CD14-positive monocyte (primary cell): Measurements from ENCODE around the gene TCP11. TPM values are rescaled to one million over a fixed set of nuclear protein-coding genes. Genes with fewer than 3 reads are reported as not detected.
A peak's percentile ranks its signal among the peaks of the same experiment; 100 is the strongest.

ENCODE experiments used
- DNase-seq, 3 donors: peaks; one replicate each; pipeline ENCODE4 v3.0.0-alpha.2; 2011 to 2022
- H2AFZ ChIP-seq: 2 replicates; pipeline ENCODE4 v1.6.0; 2012; ENCODE audit warnings: mild to moderate bottlenecking, low read depth, low read length, inconsistent platforms; ENCODE audit not compliant: insufficient read depth, poor library complexity, severe bottlenecking
- H3K27ac ChIP-seq, 2 donors: 1 replicate in 1 of 2; 2 replicates in 1 of 2; pipeline ENCODE4 v1.5.1; 2012 to 2013; ENCODE audit warnings: low read length in 2 of 2, control low read depth in 1 of 2, inconsistent platforms in 1 of 2, low read depth in 1 of 2, mild to moderate bottlenecking in 1 of 2
- H3K27me3 ChIP-seq, 2 donors: one replicate each; pipeline versions ENCODE4 v1.6.0 to v1.6.1; 2011 to 2013; ENCODE audit warnings: low read length in 2 of 2; ENCODE audit not compliant: control insufficient read depth in 2 of 2, insufficient read depth in 2 of 2
- H3K36me3 ChIP-seq, 2 donors: replicated peaks in 1 of 2; 1 replicate in 1 of 2; 2 replicates in 1 of 2; pipeline versions ENCODE4 v1.5.1 to v1.6.1; 2012 to 2013; ENCODE audit warnings: low read length in 2 of 2, control low read depth in 1 of 2, inconsistent platforms in 1 of 2, mild to moderate bottlenecking in 1 of 2; ENCODE audit not compliant: insufficient read depth in 2 of 2, control insufficient read depth in 1 of 2
- H3K4me1 ChIP-seq, 2 donors: 1 replicate in 1 of 2; 2 replicates in 1 of 2; pipeline versions ENCODE4 v1.5.1 to v1.6.1; 2012 to 2013; ENCODE audit warnings: low read length in 2 of 2, control low read depth in 1 of 2, inconsistent platforms in 1 of 2, mild to moderate bottlenecking in 1 of 2, moderate library complexity in 1 of 2; ENCODE audit not compliant: insufficient read depth in 2 of 2, control insufficient read depth in 1 of 2
- H3K4me2 ChIP-seq: replicated peaks from 2 replicates; pipeline ENCODE3; 2012; ENCODE audit warnings: low read length, moderate library complexity, mild to moderate bottlenecking; ENCODE audit not compliant: poor library complexity, severe bottlenecking; ENCODE audit errors: extremely low read depth
- H3K4me3 ChIP-seq, 3 experiments: fragments of 200-600 bp in 1 of 3; sonication (generic) in 1 of 3; replicated peaks in 1 of 3; 1 replicate in 2 of 3; 2 replicates in 1 of 3; pipeline ENCODE4 v1.5.1; 2011 to 2013; ENCODE audit warnings: low read length in 3 of 3, mild to moderate bottlenecking in 3 of 3, control low read depth in 2 of 3, low read depth in 2 of 3, inconsistent platforms in 1 of 3, moderate library complexity in 1 of 3
- H3K79me2 ChIP-seq: 2 replicates; pipeline ENCODE4 v1.6.0; 2012; ENCODE audit warnings: mild to moderate bottlenecking, control low read depth, inconsistent platforms, low read length, moderate library complexity; ENCODE audit not compliant: insufficient read depth
- H3K9ac ChIP-seq: 2 replicates; pipeline ENCODE4 v1.6.0; 2017; ENCODE audit warnings: low read length, mild to moderate bottlenecking; ENCODE audit not compliant: insufficient read depth, poor library complexity, severe bottlenecking
- H3K9me3 ChIP-seq, 2 donors: replicated peaks in 1 of 2; 1 replicate in 1 of 2; 2 replicates in 1 of 2; pipeline versions ENCODE4 v1.5.1 to v1.6.1; 2012 to 2013; ENCODE audit warnings: low read length in 2 of 2, control low read depth in 1 of 2; ENCODE audit not compliant: control insufficient read depth in 1 of 2, insufficient read depth in 1 of 2
- H4K20me1 ChIP-seq: 2 replicates; pipeline ENCODE4 v1.6.0; 2012; ENCODE audit warnings: mild to moderate bottlenecking, low read length, control low read depth, moderate library complexity; ENCODE audit not compliant: insufficient read depth
- H3K27ac Mint-ChIP-seq, 7 donors: one replicate each; pipeline ENCODE4 v1.8.0; 2020; ENCODE audit warnings: mild to moderate bottlenecking in 7 of 7, mixed read lengths in 7 of 7, moderate library complexity in 6 of 7, inconsistent platforms in 2 of 7
- H3K27me3 Mint-ChIP-seq, 3 donors: one replicate each; pipeline ENCODE4 v1.8.0; 2021 to 2022; ENCODE audit warnings: low read depth in 3 of 3, mild to moderate bottlenecking in 3 of 3, mixed read lengths in 3 of 3, moderate library complexity in 3 of 3, inconsistent platforms in 1 of 3
- H3K36me3 Mint-ChIP-seq, 2 donors: one replicate each; pipeline ENCODE4 v1.8.0; 2020; ENCODE audit warnings: mixed read lengths in 2 of 2, inconsistent platforms in 1 of 2, mild to moderate bottlenecking in 1 of 2
- H3K4me1 Mint-ChIP-seq: one replicate; pipeline ENCODE4 v1.8.0; 2020; ENCODE audit warnings: mild to moderate bottlenecking, mixed read lengths
- H3K4me3 Mint-ChIP-seq, 2 donors: one replicate each; pipeline ENCODE4 v1.8.0; 2020; ENCODE audit warnings: mild to moderate bottlenecking in 2 of 2, mixed read lengths in 2 of 2, moderate library complexity in 1 of 2
- H3K9me3 Mint-ChIP-seq, 7 donors: one replicate each; pipeline ENCODE4 v1.8.0; 2020 to 2022; ENCODE audit warnings: mixed read lengths in 7 of 7, mild to moderate bottlenecking in 6 of 7, moderate library complexity in 6 of 7, inconsistent platforms in 2 of 7
- CTCF ChIP-seq: fragments of 200-600 bp; IDR thresholded peaks from one replicate; pipeline ENCODE4 v1.8.0; 2022; ENCODE audit warnings: antibody characterized with exemption, mild to moderate bottlenecking
- WGBS: methylation state at CpG from one replicate; pipeline ENCODE4 v1.1.5; 2013; ENCODE audit warnings: missing lambda C conversion rate; ENCODE audit not compliant: insufficient coverage; 5-methylcytosine and 5-hydroxymethylcytosine counted together
- intact Hi-C, 2 donors: fragments of 100-400 bp; cut with micrococcal nuclease; formaldehyde crosslinking; loops; one replicate each; pipeline versions ENCODE4 v1.15.0 to v1.15.1; 2023
- polyA plus RNA-seq, 3 donors: library from polyadenylated mRNA; depleted of rRNA in 1 of 3; unstranded in 2 of 3; stranded (reverse) in 1 of 3; fragments of 300-500 nt in 2 of 3; fragments of >200 nt in 1 of 3; fragmentation: Illumina TruSeq in 2 of 3; gene quantifications; 1 replicate in 2 of 3; 2 replicates in 1 of 3; pipeline ENCODE4 v1.2.3, GENCODE V29; 2012 to 2021

Gene TCP11
- polyA plus RNA-seq, 3 donors = not detected

- peaks cover 58 to 100% of the 10 kb centered on the region in 2 donors for H3K36me3 ChIP-seq
- intact Hi-C loops = no loop called here
- peaks cover 73 to 90% of the 10 kb centered on the region in 2 donors for H3K36me3 Mint-ChIP-seq
Observed at GRCh38 chr6:35077713-35078105, 63.4 kb downstream of the TCP11 start.

GRCh38 chr6:35076997-35077712, 64.0 kb downstream of the TCP11 start:
- Histone ChIP-seq H3K27ac (no peak overlapping the region), H3K36me3 (peaks cover 58 to 100% of the 10 kb centered on the region in 2 donors), H3K4me2 (no peak overlapping the region), H3K27me3 (no peaks in the 10 kb centered on the region), H3K9ac (no peak overlapping the region), H3K4me1 (peaks cover 18 to 21% of the 10 kb centered on the region in 2 donors), H4K20me1 (peaks cover 12% of the 10 kb centered on the region), H2AFZ (no peak overlapping the region), H3K9me3 (no peaks in the 10 kb centered on the region), H3K79me2 (no peaks in the 10 kb centered on the region), H3K4me3 (no peak overlapping the region)
- Mint-ChIP-seq H3K9me3 (no peaks in the 10 kb centered on the region), H3K4me3 (no peak overlapping the region), H3K27me3 (peaks cover 0 to 2% (median 2%) of the 10 kb centered on the region in 3 donors), H3K36me3 (peaks cover 73 to 90% of the 10 kb centered on the region in 2 donors), H3K27ac (peak overlapping the region in 1 of 7 donors; percentile 4), H3K4me1 (peaks cover 20% of the 10 kb centered on the region)
- TF ChIP-seq CTCF = no peak
- intact Hi-C loops = no loop called here
- 90% methylated on average over 11 of the region's 17 CpGs for WGBS
- no peak for DNase-seq

More at GRCh38 chr6:35077713-35078105, 63.4 kb downstream of the TCP11 start:
- Mint-ChIP-seq H3K4me1 (peaks cover 23% of the 10 kb centered on the region), H3K27me3 (peaks cover 0 to 2% (median 0%) of the 10 kb centered on the region in 3 donors), H3K9me3 (no peaks in the 10 kb centered on the region), H3K4me3 (no peak overlapping the region), H3K27ac (no peak overlapping the region)
- Histone ChIP-seq H3K27me3 (no peaks in the 10 kb centered on the region), H3K79me2 (no peaks in the 10 kb centered on the region), H3K9ac (no peak overlapping the region), H3K4me3 (no peak overlapping the region), H4K20me1 (peaks cover 13% of the 10 kb centered on the region), H3K27ac (no peak overlapping the region), H3K4me2 (no peak overlapping the region), H2AFZ (no peak overlapping the region), H3K4me1 (peaks cover 18 to 21% of the 10 kb centered on the region in 2 donors), H3K9me3 (no peaks in the 10 kb centered on the region)
- DNase-seq = no peak
- WGBS = 90% methylated on average over 11 of the region's 11 CpGs
- TF ChIP-seq CTCF = no peak
